Renal cortical epithelial cell (primary cell): ENCODE measurements around the gene PCNX1. TPM values are rescaled to one million over a fixed set of nuclear protein-coding genes. Genes with fewer than 3 reads are reported as not detected.

Experiments used
- DNase-seq: peaks from one replicate; pipeline ENCODE4 v3.0.0-alpha.2; 2011; ENCODE audit warnings: low read depth
- total RNA-seq: library from RNA; depleted of rRNA; stranded (reverse); fragments of >200 nt; gene quantifications from 2 replicates; pipeline ENCODE4 v1.2.3, GENCODE V29; 2014

PCNX1 gene
- total RNA-seq, 1 donor from 2014 or later, result 69.0 TPM

DNA sequence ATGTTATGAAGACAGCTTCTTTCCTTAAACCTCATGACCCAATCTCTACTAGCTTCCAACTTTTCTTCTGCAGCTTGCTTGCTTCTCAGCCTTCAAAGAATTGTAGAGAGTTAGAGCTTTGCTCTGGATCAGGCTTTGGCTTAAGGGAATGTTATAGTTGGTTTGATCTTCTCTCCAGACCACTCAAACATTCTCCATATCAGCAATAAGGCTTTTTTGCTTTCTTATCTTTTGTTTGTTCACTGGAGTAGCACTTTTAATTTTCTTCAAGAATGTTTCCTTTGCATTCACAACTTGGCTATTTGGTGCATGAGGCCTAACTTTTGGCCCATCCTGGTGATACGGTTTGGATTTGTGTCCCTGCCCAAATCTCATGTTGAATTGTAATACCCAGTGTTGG, 163.8 kb downstream of the PCNX1 start:
- no peak for DNase-seq

GRCh38 chr14:71076462-71077092, 169.3 kb downstream of the PCNX1 start:
- DNase-seq, result no peak

DNA sequence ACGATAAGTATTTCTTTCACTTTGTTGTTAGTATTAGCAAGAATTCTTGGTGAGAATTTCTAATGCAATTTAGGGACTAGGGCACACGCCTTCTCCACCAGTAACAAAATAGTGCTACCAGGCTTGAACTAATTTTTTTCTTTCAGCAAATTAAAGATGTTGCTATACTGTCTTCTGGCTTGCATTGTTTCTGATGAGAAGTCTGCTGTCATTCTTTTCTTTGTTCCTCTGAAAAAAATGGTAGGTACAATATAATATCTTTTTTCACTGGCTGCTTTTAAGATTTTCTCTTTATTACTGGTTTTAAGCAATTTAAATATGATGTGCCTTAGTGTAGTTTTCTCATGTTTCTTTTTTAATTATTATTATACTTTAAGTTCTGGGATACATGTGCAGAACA, 171.2 kb downstream of the PCNX1 start:
- peak; percentile 11 for DNase-seq

DNA sequence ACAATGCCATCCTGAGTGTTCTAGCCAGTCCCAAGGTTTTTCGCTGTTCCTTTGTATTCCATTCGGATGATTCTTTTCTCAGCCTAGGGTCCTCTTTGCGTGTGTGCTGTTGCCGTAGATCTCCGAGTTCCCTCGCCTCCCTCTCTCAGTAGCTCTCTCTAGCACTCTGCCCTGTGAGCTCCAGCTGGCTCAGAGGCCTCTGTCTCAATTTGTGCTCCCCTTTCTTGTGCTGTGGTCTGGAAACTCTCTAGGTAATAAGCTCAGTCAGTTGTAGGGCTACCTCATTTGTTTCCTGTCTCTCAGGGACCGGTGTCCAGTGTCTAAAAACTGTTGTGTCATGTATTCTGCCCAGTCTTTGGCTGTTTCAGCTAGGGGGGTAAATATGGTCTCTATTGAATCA, 179.3 kb downstream of the PCNX1 start:
- DNase-seq, result no peak

GRCh38 chr14:71089971-71090370, 182.7 kb downstream of the PCNX1 start:
- no peak for DNase-seq

DNA sequence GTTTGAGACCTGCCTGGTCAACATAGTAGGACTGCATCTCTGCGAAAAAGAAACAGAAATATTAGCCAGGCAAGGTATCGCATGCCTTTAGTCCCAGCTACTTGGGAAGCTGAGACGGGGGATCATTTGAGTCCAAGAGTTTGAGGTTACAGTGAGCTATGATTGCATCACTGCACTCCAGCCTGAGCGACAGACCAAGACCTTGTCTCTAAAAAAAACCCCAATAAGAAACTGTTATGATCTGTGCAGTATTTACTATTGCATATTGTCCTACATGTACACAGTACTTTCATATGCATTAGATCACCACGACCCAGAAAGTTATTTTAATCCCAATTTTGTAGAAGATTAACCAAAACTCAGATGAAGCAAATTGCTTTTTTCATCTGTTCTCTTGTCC, 187.5 kb downstream of the PCNX1 start:
- DNase-seq, result peak; percentile 45

DNA sequence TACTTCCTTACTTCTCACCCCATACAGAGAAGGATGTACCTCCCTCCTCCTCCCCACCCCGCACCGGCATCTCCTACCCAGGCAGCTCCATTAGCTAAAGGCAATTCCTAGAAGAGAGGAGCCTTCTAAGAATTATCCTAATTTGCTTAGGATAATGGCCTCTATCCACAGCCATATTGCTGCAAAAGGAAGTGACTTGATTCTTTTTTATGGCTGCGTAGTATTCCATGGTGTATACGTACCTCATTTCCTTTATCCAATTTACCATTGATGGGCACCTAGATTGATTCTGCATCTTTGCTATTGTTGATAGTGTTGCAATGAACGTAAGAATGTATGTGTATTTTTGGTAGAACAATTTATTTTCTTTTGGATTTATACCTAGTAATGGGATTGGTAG, 189.7 kb downstream of the PCNX1 start:
- no peak for DNase-seq

- peak; percentile 70 for DNase-seq
Measured at GRCh38 chr14:71103662-71104484, 196.6 kb downstream of the PCNX1 start.

GRCh38 chr14:71105177-71105576, 197.9 kb downstream of the PCNX1 start:
- DNase-seq, result no peak

DNA sequence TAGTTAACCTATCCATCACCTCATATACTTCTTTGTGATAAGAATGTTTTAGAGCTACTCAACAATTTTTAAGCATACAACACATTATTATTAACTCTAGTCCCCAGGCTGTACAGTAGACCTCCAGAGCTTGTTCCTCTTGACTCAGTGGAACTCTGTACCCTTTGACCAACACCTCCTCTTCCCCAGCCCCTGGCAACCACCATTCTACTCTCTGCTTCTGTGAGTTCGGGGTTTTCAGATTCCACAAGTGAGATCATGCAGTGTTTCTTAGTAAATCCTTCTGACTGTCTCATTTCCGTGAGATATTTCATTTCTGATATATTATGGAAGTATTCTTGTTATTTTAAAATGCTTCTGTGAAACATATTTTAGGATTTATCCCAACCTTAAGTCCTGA, 200.7 kb downstream of the PCNX1 start:
- DNase-seq, result no peak

DNA sequence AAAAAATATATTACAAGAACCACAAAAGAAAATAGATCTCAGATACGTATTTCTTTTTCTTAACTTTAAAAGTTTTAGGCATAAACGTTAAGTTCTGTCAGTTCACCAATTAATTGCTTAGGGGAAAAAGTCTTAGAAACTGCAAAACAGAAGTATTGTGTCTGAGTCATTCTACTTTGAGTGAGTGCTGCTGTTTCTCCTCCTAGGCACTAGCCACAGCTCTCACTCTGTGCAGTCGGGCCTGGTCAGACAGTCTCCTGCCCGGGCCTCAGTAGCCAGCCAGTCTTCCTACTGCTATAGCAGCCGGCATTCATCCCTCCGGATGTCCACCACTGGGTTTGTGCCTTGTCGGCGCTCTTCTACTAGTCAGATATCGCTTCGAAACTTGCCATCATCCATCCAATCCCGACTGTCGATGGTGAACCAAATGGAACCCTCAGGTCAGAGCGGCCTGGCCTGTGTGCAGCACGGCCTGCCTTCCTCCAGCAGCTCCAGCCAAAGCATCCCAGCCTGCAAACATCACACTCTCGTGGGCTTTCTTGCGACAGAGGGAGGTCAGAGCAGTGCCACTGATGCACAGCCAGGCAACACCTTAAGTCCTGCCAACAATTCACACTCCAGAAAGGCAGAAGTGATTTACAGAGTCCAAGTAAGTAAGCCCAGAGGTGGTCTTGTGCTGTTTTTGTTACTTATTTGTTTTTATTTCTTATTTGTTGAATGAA, 201.3 kb downstream of the PCNX1 start:
- no peak for DNase-seq

GRCh38 chr14:71113376-71113775, 206.1 kb downstream of the PCNX1 start:
- DNase-seq, result no peak

DNA sequence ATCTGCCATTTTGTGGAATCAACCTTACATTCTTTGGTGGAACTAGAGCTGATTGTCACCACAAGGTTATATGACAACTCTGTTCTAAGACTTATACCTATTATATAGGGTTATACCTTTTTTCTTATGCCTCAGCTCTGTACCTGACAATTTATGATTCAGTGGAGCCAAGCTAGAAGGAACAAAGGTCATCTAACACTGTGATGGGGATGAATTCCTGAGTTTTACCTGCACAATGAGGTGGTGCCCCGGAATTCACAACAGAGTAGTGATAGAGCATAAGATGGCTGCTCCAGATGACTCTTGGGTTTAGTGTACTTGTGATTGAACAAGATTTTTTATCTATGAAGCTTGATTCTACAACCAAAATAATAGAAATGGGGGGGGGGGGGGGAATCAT, 207.3 kb downstream of the PCNX1 start:
- no peak for DNase-seq

DNA sequence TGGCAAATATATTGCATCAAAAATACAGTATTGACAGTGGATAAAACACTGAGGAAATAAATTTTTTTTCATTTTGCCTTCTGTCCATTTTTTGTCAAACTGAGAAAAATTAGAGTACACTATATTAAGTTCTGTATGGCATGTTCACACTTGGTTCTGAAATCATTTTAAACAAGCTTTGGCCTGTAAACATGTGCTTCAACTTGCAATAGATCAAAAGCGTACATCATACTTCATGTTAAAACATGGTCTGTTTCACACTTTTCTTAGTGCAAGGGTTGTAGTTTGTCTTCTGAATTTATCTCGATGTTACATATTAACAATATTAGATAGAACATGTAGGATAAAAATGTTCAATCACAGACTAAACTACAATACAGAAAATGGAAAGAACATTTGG, 208.0 kb downstream of the PCNX1 start:
- no peak for DNase-seq

GRCh38 chr14:71115821-71116567, 208.7 kb downstream of the PCNX1 start:
- DNase-seq, result peak; percentile 14

DNA sequence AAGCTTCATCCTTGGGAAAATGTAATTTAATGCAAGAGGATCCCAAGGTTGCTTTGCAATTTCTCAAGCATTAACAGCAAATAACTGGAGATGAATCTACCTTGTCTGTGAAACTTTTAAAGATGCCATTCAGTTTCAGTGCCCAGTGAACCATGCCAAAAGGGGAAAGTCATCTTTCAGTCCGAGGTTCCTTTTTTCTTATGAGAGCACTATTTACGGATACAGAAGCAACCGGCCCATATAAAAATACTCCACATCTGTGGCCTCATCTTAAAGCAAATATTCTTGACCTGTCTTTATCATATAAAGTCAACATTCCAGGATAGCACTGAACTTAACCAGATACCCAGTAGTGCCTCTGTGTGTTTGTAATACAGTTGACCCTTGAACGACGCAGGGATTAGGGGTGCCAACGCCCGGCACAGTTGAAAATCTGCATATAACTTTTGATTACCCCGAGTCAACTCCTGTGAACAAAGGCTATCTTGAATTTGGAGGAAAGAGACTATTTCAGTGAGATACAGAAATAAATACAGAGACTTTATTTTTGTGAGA, 209.4 kb downstream of the PCNX1 start:
- DNase-seq, result peak; percentile 21

GRCh38 chr14:71117839-71118743, 210.8 kb downstream of the PCNX1 start:
- peak; percentile 86 for DNase-seq

- peak; percentile 73 for DNase-seq
Measured at GRCh38 chr14:71119075-71119474, 211.8 kb downstream of the PCNX1 start.

DNA sequence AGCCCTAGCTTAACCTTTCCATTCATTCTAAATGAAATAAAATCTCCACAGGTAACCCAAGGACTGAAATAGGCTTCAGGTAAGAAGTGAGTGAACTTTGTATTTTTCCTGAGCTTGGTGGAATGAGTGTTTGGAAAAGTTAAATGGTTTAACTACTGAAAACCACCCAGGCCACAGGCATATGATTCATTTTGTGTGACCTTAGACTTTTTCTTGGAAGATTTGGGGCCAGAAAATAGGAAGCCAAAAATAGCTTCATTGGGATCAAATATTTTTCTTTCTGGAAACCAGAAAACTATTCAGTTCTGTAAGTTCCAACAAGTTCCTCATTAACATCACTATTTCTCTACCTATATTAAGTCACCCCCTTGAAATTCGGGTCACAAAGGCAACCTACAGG, 212.6 kb downstream of the PCNX1 start:
- no peak for DNase-seq

GRCh38 chr14:71121001-71121400, 213.7 kb downstream of the PCNX1 start:
- DNase-seq, result no peak

DNA sequence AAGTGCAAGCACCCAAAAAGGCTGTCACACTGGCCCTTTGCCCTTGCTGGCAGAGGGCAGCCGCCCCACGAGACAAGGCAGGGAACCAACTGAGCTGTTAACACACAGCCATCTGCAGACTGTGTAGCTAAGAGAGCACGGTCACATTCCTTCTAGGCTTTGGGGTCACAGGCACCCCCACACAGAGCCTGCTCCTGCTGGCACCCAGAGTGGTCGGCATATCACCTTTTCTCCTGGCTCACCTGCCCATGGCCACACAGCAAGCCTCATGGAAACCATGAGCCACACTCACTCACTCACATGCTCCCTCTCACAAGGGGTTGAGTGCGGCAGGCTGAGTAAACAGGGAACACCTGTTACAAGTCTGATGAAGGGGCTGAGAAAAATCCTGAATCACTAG, 214.5 kb downstream of the PCNX1 start:
- DNase-seq, result no peak
